ENCODE measurements around the gene INHBE.
"Not testable (repeated sequence)": the region's sequence is repeated elsewhere in the genome, so short reads cannot be mapped to it uniquely, and the experiment has no call there.

Gene INHBE

GRCh38 chr12:57500213-57500612, 45.1 kb downstream of the INHBE start:
- no peak for DNase-seq

GRCh38 chr12:57502311-57502969, 47.3 kb downstream of the INHBE start:
- not testable (repeated sequence) for DNase-seq

GRCh38 chr12:57506541-57506940, 51.4 kb downstream of the INHBE start:
- not testable (repeated sequence) for DNase-seq
